K562 (cell line): ENCODE measurements around the gene NT5C3B.

ENCODE experiments used
- RBM34 ChIP-seq: fragments of 200-400 bp; formaldehyde crosslinking; IDR thresholded peaks from 2 replicates; pipeline ENCODE4 v1.6.1; 2018; ENCODE audit warnings: low read length, borderline replicate concordance; ENCODE audit not compliant: insufficient read depth
- SMARCC2 ChIP-seq: fragments of 450-650 bp; IDR thresholded peaks from 2 replicates; pipeline ENCODE4 v1.6.1; 2017; ENCODE audit warnings: antibody characterized with exemption, moderate library complexity, mild to moderate bottlenecking, low read depth

DNA sequence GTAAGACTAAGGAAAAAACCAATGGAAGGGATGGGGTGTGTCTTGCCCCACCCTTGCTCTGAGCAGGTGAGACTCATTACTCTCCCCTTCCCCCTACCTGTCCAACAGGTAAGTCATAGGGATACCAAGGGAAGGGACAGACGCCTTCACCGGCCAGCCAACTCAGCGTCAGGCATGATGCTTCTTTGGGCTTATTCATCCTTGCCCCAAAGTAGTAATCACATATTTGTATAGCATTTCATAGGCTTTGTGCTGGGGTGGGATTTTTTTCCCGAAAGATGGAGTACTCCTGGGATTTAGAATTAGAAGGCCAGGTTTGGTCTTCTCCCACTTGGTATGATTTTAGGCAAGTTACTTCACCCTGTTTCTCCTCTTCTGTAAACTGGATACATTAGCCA is 49.0 kb downstream of the NT5C3B start:
- TF ChIP-seq RBM34, result no peak
- no peak for TF ChIP-seq SMARCC2
